ENCODE data around the gene OTOGL.

The OTOGL gene

GRCh38 chr12:80222261-80222660 lies 122.9 kb downstream of the OTOGL start:
- TF ChIP-seq TCF12 (IDR thresholded peaks at IDR 0.05; ENCODE audit: low read depth) (no peak), MAX (IDR thresholded peaks at IDR 0.05) (no peak), CEBPB (IDR thresholded peaks at IDR 0.05) (no peak), NFIC (IDR thresholded peaks at IDR 0.05) (no peak), RAD21 (IDR thresholded peaks at IDR 0.05; ENCODE audit: low read depth) (no peak), FOXM1 (IDR thresholded peaks at IDR 0.05; ENCODE audit: borderline replicate concordance, low read depth) (no peak), EP300 (IDR thresholded peaks at IDR 0.05; ENCODE audit: borderline replicate concordance) (no peak), EGR1 (IDR thresholded peaks at IDR 0.05) (no peak)

- TF ChIP-seq EP300 (IDR thresholded peaks at IDR 0.05; ENCODE audit: borderline replicate concordance) (no peak), USF1 (IDR thresholded peaks at IDR 0.05) (no peak), MAX (IDR thresholded peaks at IDR 0.05) (no peak), CREB1 (IDR thresholded peaks at IDR 0.05; ENCODE audit: low read depth) (no peak), RAD21 (IDR thresholded peaks at IDR 0.05; ENCODE audit: low read depth) (no peak), EGR1 (IDR thresholded peaks at IDR 0.05) (no peak), YY1 (IDR thresholded peaks at IDR 0.05; ENCODE audit: low read depth) (no peak), ZBTB7A (IDR thresholded peaks at IDR 0.05; ENCODE audit: low read depth) (no peak), NFIC (IDR thresholded peaks at IDR 0.05) (no peak), TAF1 (IDR thresholded peaks at IDR 0.05; ENCODE audit: low read depth) (no peak), TCF12 (IDR thresholded peaks at IDR 0.05; ENCODE audit: low read depth) (no peak), TEAD4 (IDR thresholded peaks at IDR 0.05) (no peak), FOXM1 (IDR thresholded peaks at IDR 0.05; ENCODE audit: borderline replicate concordance, low read depth) (no peak), CEBPB (IDR thresholded peaks at IDR 0.05) (no peak), REST (IDR thresholded peaks at IDR 0.05; ENCODE audit: low read depth) (no peak)
These were observed 127.2 kb downstream of the OTOGL start for GRCh38 chr12:80226576-80226975.

- TF ChIP-seq ZBTB7A (IDR thresholded peaks at IDR 0.05; ENCODE audit: low read depth) (no peak), EGR1 (IDR thresholded peaks at IDR 0.05) (no peak), REST (IDR thresholded peaks at IDR 0.05; ENCODE audit: low read depth) (no peak), TAF1 (IDR thresholded peaks at IDR 0.05; ENCODE audit: low read depth) (no peak), TEAD4 (IDR thresholded peaks at IDR 0.05) (no peak)
These were observed 130.7 kb downstream of the OTOGL start for GRCh38 chr12:80230068-80230467.

GRCh38 chr12:80232837-80233236 lies 133.5 kb downstream of the OTOGL start:
- TF ChIP-seq CREB1 (IDR thresholded peaks at IDR 0.05; ENCODE audit: low read depth) (no peak), RAD21 (IDR thresholded peaks at IDR 0.05; ENCODE audit: low read depth) (no peak), TAF1 (IDR thresholded peaks at IDR 0.05; ENCODE audit: low read depth) (no peak), TEAD4 (IDR thresholded peaks at IDR 0.05) (no peak), EP300 (IDR thresholded peaks at IDR 0.05; ENCODE audit: borderline replicate concordance) (no peak), FOXM1 (IDR thresholded peaks at IDR 0.05; ENCODE audit: borderline replicate concordance, low read depth) (no peak), REST (IDR thresholded peaks at IDR 0.05; ENCODE audit: low read depth) (no peak), ZBTB7A (IDR thresholded peaks at IDR 0.05; ENCODE audit: low read depth) (no peak), NFIC (IDR thresholded peaks at IDR 0.05) (no peak), MAX (IDR thresholded peaks at IDR 0.05) (no peak), USF1 (IDR thresholded peaks at IDR 0.05) (no peak), CEBPB (IDR thresholded peaks at IDR 0.05) (no peak), EGR1 (IDR thresholded peaks at IDR 0.05) (no peak), TCF12 (IDR thresholded peaks at IDR 0.05; ENCODE audit: low read depth) (no peak), YY1 (IDR thresholded peaks at IDR 0.05; ENCODE audit: low read depth) (no peak)
